ENCODE data around the gene NT5C1A. TPM values are rescaled to one million over a fixed set of nuclear protein-coding genes. Genes with fewer than 3 reads are reported as not detected.
A peak's percentile ranks its signal among the peaks of the same experiment; 100 is the strongest.

NT5C1A gene
- total RNA-seq, result under 1 TPM in 1 of 2 donors, not detected in 1; 0.91 TPM

DNA sequence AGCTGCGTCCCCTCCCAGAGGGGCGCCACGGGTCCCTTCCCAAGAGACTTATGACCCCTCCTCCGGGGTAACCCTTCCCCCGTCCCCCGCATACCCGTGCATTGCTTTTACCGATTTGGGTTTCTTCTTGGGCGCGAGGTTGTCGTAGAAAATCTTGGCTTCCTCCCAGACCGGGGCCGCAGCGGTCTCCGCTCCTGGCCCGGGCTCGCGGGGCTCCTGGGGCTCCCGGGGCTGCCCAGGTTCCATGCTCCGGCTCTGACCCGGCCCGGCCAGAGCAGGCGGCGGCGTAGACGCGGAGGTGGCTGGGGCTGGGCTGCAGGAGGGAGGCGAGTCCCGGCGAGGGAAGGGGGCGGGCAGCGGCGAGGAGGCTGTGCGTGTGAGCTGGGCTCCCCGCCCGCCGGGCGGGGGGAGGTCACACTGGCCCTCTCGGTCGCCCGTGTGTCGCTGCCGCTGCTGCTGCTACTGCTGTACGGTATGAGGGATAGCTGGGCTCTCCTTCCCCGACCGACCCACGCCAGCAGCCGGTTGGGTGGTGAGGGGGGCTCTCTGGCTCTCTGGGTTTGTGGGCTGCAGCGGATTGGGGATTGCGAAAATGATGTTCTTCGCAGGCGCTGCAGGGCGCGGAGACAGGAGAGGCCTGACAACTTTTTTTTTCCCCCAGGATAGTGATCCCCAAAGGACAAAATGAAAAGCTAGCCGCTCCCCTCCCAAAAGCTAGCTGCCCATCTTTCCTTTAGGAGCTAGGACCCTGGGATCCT is at the start of gene NT5C1A:
TSS of gene NT5C1A (minus strand) at position 315 of the 758 bp plus-strand sequence. CDS start at position 246, 69 bp downstream.
- Histone ChIP-seq H3K27me3 (replicated peaks; ENCODE audit: insufficient read depth) (no peaks in the 10 kb centered on the region), H3K27ac (no peak within 1 kb of the TSS), H3K4me3 (peak within 1 kb of the TSS; percentile 30 to 39), H3K4me1 (replicated peaks) (peaks cover 4% of the 10 kb centered on the region), H3K9me3 (no peaks in the 10 kb centered on the region), H3K36me3 (no peaks in the 10 kb centered on the region)
- intact Hi-C loops (cut with DNase I), result no loop called here
- no peak for DNase-seq (ENCODE audit: low spot score)
- TF ChIP-seq, protein P1, sequence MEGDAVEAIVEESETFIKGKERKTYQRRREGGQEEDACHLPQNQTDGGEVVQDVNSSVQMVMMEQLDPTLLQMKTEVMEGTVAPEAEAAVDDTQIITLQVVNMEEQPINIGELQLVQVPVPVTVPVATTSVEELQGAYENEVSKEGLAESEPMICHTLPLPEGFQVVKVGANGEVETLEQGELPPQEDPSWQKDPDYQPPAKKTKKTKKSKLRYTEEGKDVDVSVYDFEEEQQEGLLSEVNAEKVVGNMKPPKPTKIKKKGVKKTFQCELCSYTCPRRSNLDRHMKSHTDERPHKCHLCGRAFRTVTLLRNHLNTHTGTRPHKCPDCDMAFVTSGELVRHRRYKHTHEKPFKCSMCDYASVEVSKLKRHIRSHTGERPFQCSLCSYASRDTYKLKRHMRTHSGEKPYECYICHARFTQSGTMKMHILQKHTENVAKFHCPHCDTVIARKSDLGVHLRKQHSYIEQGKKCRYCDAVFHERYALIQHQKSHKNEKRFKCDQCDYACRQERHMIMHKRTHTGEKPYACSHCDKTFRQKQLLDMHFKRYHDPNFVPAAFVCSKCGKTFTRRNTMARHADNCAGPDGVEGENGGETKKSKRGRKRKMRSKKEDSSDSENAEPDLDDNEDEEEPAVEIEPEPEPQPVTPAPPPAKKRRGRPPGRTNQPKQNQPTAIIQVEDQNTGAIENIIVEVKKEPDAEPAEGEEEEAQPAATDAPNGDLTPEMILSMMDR (IDR thresholded peaks at IDR 0.05), result no peak
- TF ChIP-seq POLR2AphosphoS5 (IDR thresholded peaks at IDR 0.05) (no peak), POLR2A (IDR thresholded peaks at IDR 0.05) (no peak)
- WGBS, result 3% methylated on average over 55 of the region's 55 CpGs

DNA sequence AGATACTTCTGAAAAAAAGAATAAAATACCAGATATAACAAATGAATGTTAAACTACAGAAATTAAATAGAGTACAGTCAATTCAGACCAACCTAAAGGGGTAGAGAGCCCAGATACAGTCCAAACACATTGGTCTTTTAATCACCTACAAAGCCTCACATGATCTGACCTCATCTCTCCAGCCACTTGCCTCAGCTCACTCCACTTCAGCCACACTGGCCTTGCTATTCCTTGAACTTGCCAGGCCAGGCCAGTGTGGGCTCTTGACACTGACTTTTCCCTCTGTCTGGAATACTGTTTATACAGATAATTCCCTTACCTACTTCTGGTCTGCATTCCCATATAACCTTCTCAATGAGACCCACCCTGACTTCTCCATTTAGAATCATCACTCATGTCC is 49.8 kb upstream of the NT5C1A start:
- Histone ChIP-seq H3K27me3 (replicated peaks; ENCODE audit: insufficient read depth) (peaks cover 3% of the 10 kb centered on the region), H3K9me3 (no peaks in the 10 kb centered on the region), H3K36me3 (no peaks in the 10 kb centered on the region), H3K27ac (no peak overlapping the region), H3K4me1 (replicated peaks) (no peaks in the 10 kb centered on the region), H3K4me3 (no peak overlapping the region)
- TF ChIP-seq POLR2AphosphoS5 (IDR thresholded peaks at IDR 0.05), result no peak
- TF ChIP-seq, protein P1 (IDR thresholded peaks at IDR 0.05), result no peak
- no peak for TF ChIP-seq POLR2A (IDR thresholded peaks at IDR 0.05)
- no peak for DNase-seq (ENCODE audit: low spot score)
- intact Hi-C loops (cut with DNase I), result loop anchor here (5.0 kb wide), 1 partner anchor 114 kb away; no protein-coding TSS in a partner anchor

DNA sequence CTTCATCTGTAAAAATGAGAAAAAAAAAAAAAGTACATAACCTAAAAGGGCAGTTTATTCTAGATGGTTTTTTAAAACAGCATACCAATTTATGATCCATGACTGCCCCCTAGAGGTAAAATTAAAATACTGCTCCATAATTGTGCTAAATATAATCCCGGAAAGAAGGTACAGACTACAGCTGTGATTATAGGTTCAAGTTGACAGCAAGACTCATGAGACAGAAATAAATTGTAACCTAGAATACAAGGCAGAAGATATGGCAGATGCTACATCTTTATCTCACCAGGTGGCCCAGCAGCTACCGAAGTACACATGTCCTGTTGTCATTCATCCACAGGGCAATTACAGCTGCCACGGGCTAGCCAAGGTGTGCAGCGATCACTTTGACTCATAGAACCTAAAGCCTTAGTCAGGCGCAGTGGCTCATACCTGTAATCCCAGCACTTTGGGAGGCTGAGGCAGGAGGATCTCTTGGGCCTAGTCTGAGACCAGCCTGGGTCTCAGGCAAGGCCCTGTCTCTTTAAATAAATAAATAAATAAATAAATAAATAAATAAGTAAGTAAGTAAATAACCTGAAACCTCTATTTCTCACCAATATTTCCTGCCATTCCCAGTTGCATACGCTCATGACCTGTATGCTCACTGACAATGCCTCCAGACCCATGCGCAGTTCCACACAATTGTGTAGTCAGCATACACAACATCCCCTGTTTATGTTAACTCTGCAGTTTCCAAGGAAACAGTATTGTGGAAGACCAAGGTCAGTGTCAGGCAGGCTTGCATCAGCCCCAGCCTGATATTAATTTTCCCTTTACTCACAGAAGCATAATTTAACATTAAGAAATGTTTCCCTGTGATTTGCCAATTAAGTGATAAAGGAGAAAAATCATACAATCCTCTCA is 48.4 kb upstream of the NT5C1A start:
- TF ChIP-seq, protein P1 (IDR thresholded peaks at IDR 0.05), result peak in 3 of 4 experiments; percentile 76 to 85 (median 83)
- TF ChIP-seq POLR2AphosphoS5 (IDR thresholded peaks at IDR 0.05) (no peak), POLR2A (IDR thresholded peaks at IDR 0.05) (no peak)
- no peaks in the 10 kb centered on the region for H3K4me1 ChIP-seq (replicated peaks)
- DNase-seq (ENCODE audit: low spot score), result no peak
- H3K27me3 ChIP-seq (replicated peaks; ENCODE audit: insufficient read depth), result no peaks in the 10 kb centered on the region
- intact Hi-C loops (cut with DNase I), result loop anchor here (5.0 kb wide), 1 partner anchor 113 kb away; no protein-coding TSS in a partner anchor
- H3K36me3 ChIP-seq, result no peaks in the 10 kb centered on the region
- H3K27ac ChIP-seq, result no peak overlapping the region
- H3K4me3 ChIP-seq, result no peak overlapping the region
- H3K9me3 ChIP-seq, result no peaks in the 10 kb centered on the region
- WGBS, result 44% methylated on average over 7 of the region's 7 CpGs

DNA sequence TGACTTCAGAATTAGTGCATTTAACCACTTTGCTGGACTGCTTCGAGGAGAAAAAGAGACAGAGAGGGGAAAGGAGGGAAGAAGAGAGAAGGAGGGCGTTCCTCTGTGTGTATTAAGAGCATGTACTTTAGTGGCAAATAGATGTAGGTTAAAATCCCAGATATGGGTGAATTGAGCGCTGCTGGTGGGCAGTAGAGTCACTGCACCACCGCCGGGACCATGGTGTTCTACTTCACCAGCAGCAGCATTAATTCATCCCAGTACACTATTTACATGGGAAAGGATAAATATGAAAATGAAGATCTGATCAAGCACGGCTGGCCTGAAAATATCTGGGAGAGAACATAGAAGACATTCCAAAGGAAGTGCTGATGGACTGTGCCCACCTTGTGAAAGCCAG is 45.9 kb upstream of the NT5C1A start:
- DNase-seq (ENCODE audit: low spot score), result no peak
- TF ChIP-seq POLR2A (IDR thresholded peaks at IDR 0.05), result no peak
- no peak for TF ChIP-seq POLR2AphosphoS5 (IDR thresholded peaks at IDR 0.05)
- TF ChIP-seq, protein P1 (IDR thresholded peaks at IDR 0.05), result no peak

More for the DNA sequence above, 45.9 kb upstream of the NT5C1A start:
- intact Hi-C loops (cut with DNase I), result no loop called here
- 47% methylated on average over 6 of the region's 6 CpGs for WGBS
- Histone ChIP-seq H3K27me3 (replicated peaks; ENCODE audit: insufficient read depth) (no peaks in the 10 kb centered on the region), H3K4me1 (replicated peaks) (no peaks in the 10 kb centered on the region), H3K36me3 (no peaks in the 10 kb centered on the region), H3K9me3 (no peaks in the 10 kb centered on the region), H3K4me3 (no peak overlapping the region), H3K27ac (no peak overlapping the region)
